Stimulated activated naive CD8-positive, alpha-beta T cell treated with anti-CD3 and anti-CD28 coated beads, Interleukin-15, Interleukin-2, amounts not matched to agents 100 ng/mL and 50 ng/mL, for 24 hours (primary cell): Measurements from ENCODE around the gene CPPED1.
"Not testable (repeated sequence)": the region's sequence is repeated elsewhere in the genome, so short reads cannot be mapped to it uniquely, and the experiment has no call there.

Source experiments
- H3K27ac Mint-ChIP-seq: one replicate; pipeline ENCODE4 v1.8.0; 2021; ENCODE audit warnings: mild to moderate bottlenecking, mixed read lengths
- H3K27me3 Mint-ChIP-seq: one replicate; pipeline ENCODE4 v1.8.0; 2021; ENCODE audit warnings: mixed read lengths
- H3K36me3 Mint-ChIP-seq: one replicate; pipeline ENCODE4 v1.8.0; 2021; ENCODE audit warnings: low read depth, mixed read lengths
- H3K4me1 Mint-ChIP-seq: one replicate; pipeline ENCODE4 v1.8.0; 2021; ENCODE audit warnings: low read depth, mixed read lengths
- H3K4me3 Mint-ChIP-seq: one replicate; pipeline ENCODE4 v1.8.0; 2021; ENCODE audit warnings: mild to moderate bottlenecking, mixed read lengths
- H3K9me3 Mint-ChIP-seq: one replicate; pipeline ENCODE4 v1.8.0; 2021; ENCODE audit warnings: mixed read lengths

CPPED1 gene

DNA sequence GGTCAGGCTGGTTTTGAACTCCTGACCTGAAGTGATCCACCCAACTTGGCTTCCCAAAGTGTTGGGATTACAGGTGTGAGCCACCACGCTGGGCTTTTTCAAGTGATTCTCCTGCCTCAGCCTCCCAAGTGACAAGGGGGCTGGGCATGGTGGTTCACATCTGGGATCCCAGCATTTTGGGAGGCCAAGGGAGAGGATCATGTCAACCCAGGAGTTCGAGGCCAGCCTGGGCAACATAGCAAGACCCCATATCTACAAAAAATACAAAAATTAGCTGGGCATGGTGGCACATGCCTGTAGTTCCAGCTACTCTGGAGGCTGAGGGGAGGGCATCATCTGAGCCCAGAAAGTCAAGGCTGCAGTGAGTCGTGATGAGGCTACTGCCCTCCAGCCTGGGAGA lies 10.0 kb upstream of the CPPED1 start:
- H3K9me3 Mint-ChIP-seq, H3K27ac Mint-ChIP-seq, H3K4me1 Mint-ChIP-seq, H3K27me3 Mint-ChIP-seq, H3K36me3 Mint-ChIP-seq, H3K4me3 Mint-ChIP-seq: not testable (repeated sequence)

- not testable (repeated sequence) for H3K9me3 Mint-ChIP-seq, H3K36me3 Mint-ChIP-seq, H3K27me3 Mint-ChIP-seq, H3K4me1 Mint-ChIP-seq, H3K4me3 Mint-ChIP-seq, H3K27ac Mint-ChIP-seq
Measured at GRCh38 chr16:12813321-12813720, 9.6 kb upstream of the CPPED1 start.

- Mint-ChIP-seq H3K27me3 (peaks cover 8% of the 10 kb centered on the region), H3K9me3 (no peaks in the 10 kb centered on the region), H3K36me3 (no peaks in the 10 kb centered on the region), H3K27ac (no peak overlapping the region), H3K4me1 (peaks cover 3% of the 10 kb centered on the region), H3K4me3 (no peak overlapping the region)
Measured at GRCh38 chr16:12811441-12812383, 8.0 kb upstream of the CPPED1 start.

- Mint-ChIP-seq H3K9me3 (no peaks in the 10 kb centered on the region), H3K4me1 (peaks cover 40% of the 10 kb centered on the region), H3K36me3 (peaks cover 6% of the 10 kb centered on the region), H3K27me3 (peaks cover 8% of the 10 kb centered on the region), H3K27ac (no peak overlapping the region), H3K4me3 (no peak overlapping the region)
Measured at GRCh38 chr16:12805066-12805465, 1.4 kb upstream of the CPPED1 start.

DNA sequence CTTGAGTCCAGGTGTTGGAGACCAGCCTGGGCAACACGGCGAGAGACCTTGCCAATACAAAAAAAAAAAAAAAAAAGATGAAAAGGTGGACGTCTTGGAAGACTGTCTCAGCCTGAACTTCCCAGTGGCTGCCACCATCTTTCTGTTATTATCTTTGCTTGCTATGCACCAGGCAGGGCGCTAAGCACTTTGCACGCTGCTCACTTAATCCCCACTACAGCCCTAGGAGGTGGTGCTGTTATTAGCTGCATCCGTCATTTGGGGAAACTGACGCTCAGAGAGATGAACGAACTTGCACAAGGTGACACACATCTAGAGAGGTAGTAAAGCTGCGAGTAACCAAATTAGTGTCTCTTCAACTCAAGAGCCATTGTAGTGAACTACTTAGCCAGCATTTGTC lies 708 bp upstream of the CPPED1 start:
- Mint-ChIP-seq H3K4me1 (peaks cover 40% of the 10 kb centered on the region), H3K4me3 (peak overlapping the region; percentile 96), H3K27ac (no peak overlapping the region), H3K27me3 (peaks cover 5% of the 10 kb centered on the region), H3K9me3 (no peaks in the 10 kb centered on the region), H3K36me3 (peaks cover 6% of the 10 kb centered on the region)

GRCh38 chr16:12802661-12803060 lies 1.0 kb downstream of the CPPED1 start:
- Mint-ChIP-seq H3K4me1 (peaks cover 40% of the 10 kb centered on the region), H3K9me3 (no peaks in the 10 kb centered on the region), H3K36me3 (peaks cover 6% of the 10 kb centered on the region), H3K27me3 (no peaks in the 10 kb centered on the region), H3K4me3 (peak overlapping the region; percentile 96), H3K27ac (peak overlapping the region; percentile 95)

DNA sequence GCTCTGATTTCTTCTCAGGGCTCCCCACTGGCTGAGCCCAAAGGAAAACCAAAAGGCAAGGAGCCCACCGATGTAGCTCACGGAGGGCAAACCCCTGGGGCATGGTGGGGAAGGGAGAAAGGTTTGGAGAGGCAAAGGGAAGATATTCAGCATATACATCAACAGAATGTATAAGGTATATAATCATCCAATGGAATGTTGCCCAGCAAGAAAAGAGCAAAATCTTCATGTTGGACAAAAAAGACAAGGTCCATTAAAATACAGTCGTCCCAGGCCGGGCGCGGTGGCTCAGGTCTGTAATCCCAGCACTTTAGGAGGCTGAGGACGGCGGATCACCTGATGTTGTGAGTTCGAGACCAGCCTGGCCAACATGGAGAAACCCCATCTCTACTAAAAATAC lies 1.6 kb downstream of the CPPED1 start:
- Mint-ChIP-seq H3K9me3 (no peaks in the 10 kb centered on the region), H3K4me3 (peak overlapping the region; percentile 96)

DNA sequence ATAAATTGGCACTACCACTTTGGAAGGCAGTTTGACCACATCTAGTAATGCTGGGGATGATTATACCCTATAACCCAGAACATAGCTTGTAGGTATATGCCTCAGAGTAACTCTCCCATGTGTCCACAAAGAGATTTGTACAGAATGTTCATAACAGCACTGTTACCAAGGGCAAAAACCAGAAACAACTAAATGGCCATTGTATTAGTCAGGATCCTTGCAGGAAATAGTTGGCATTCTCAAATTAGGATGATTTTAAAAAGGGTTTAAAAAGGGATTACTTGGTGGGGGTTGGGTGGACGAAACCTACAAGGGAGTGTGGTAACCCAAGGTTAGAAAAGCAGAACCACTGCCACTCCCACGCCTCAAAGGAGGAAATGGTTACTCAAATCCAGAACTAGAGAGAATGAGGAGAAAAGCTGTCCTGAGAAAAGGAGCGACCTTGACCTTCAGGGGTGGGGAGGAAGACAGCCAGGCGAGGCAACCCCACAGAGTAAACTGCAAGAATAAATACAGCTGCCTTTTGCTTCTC lies 2.1 kb downstream of the CPPED1 start:
- Mint-ChIP-seq H3K27ac (peak overlapping the region; percentile 72), H3K4me1 (peaks cover 44% of the 10 kb centered on the region), H3K9me3 (no peaks in the 10 kb centered on the region), H3K4me3 (peak overlapping the region; percentile 96), H3K27me3 (no peaks in the 10 kb centered on the region), H3K36me3 (peaks cover 6% of the 10 kb centered on the region)

More for the DNA sequence above, 1.6 kb downstream of the CPPED1 start:
- H3K36me3 Mint-ChIP-seq: peaks cover 6% of the 10 kb centered on the region
- H3K4me1 Mint-ChIP-seq: peaks cover 40% of the 10 kb centered on the region
- no peaks in the 10 kb centered on the region for H3K27me3 Mint-ChIP-seq
- H3K27ac Mint-ChIP-seq: peak overlapping the region; percentile 72

- H3K27me3 Mint-ChIP-seq: no peaks in the 10 kb centered on the region
- H3K4me1 Mint-ChIP-seq: peaks cover 49% of the 10 kb centered on the region
- peaks cover 6% of the 10 kb centered on the region for H3K36me3 Mint-ChIP-seq
- no peak overlapping the region for H3K4me3 Mint-ChIP-seq
- H3K9me3 Mint-ChIP-seq: no peaks in the 10 kb centered on the region
- H3K27ac Mint-ChIP-seq: peak overlapping the region; percentile 32
Measured at GRCh38 chr16:12800817-12801216, 2.9 kb downstream of the CPPED1 start.

DNA sequence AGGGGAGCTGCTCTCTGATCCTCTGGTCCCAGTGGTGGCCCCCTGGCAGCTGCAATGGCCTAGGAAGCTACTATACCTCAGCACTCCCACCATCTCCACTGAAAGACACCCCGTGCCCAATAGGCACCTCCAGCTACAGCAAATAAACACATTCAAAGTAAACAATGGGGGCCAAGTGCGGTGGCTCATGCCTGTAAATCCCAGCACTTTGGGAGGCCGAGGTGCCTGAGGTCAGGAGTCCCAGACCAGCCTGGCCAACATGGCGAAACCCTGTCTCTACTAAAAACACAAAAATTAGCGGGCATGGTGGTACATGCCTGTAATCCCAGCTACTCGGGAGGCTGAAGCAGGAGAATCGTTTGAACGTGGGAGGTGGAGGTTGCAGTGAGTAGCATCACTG lies 3.7 kb downstream of the CPPED1 start:
- H3K27me3 Mint-ChIP-seq, H3K36me3 Mint-ChIP-seq, H3K4me3 Mint-ChIP-seq, H3K27ac Mint-ChIP-seq, H3K9me3 Mint-ChIP-seq: not testable (repeated sequence)
- H3K4me1 Mint-ChIP-seq: peaks cover 49% of the 10 kb centered on the region

DNA sequence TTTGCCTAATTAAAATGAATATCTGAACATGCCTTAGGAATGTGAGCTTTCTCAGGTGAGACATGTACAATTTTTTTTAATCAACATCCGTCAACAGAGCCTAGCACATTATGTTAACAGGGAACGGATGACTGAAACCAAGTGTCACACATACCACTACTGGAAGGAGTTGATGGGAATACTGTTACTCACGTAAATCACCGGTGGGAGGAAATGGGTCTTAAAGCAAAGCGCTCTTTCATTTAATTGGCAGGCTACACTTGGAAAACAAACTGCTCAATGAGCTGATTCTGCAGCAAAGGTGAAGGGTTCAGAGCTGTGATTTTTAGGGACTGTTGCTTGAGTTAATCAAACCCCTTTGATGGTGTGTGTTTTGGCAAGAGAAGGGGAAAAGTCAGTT lies 4.8 kb downstream of the CPPED1 start:
- Mint-ChIP-seq H3K36me3 (peaks cover 6% of the 10 kb centered on the region), H3K4me1 (peaks cover 38% of the 10 kb centered on the region), H3K27ac (no peak overlapping the region), H3K27me3 (no peaks in the 10 kb centered on the region), H3K4me3 (no peak overlapping the region), H3K9me3 (no peaks in the 10 kb centered on the region)

GRCh38 chr16:12798171-12798570 lies 5.5 kb downstream of the CPPED1 start:
- peaks cover 6% of the 10 kb centered on the region for H3K36me3 Mint-ChIP-seq
- no peaks in the 10 kb centered on the region for H3K27me3 Mint-ChIP-seq
- H3K9me3 Mint-ChIP-seq: no peaks in the 10 kb centered on the region
- H3K4me3 Mint-ChIP-seq: no peak overlapping the region
- H3K27ac Mint-ChIP-seq: no peak overlapping the region
- H3K4me1 Mint-ChIP-seq: peaks cover 34% of the 10 kb centered on the region

GRCh38 chr16:12796498-12796897 lies 7.2 kb downstream of the CPPED1 start:
- no peak overlapping the region for H3K4me3 Mint-ChIP-seq
- no peaks in the 10 kb centered on the region for H3K9me3 Mint-ChIP-seq
- H3K27me3 Mint-ChIP-seq: no peaks in the 10 kb centered on the region
- H3K27ac Mint-ChIP-seq: no peak overlapping the region
- H3K4me1 Mint-ChIP-seq: peaks cover 17% of the 10 kb centered on the region
- no peaks in the 10 kb centered on the region for H3K36me3 Mint-ChIP-seq

GRCh38 chr16:12794486-12795387 lies 8.9 kb downstream of the CPPED1 start:
- Mint-ChIP-seq H3K27me3 (no peaks in the 10 kb centered on the region), H3K4me3 (no peak overlapping the region), H3K4me1 (peaks cover 8% of the 10 kb centered on the region), H3K27ac (no peak overlapping the region), H3K9me3 (no peaks in the 10 kb centered on the region), H3K36me3 (no peaks in the 10 kb centered on the region)

DNA sequence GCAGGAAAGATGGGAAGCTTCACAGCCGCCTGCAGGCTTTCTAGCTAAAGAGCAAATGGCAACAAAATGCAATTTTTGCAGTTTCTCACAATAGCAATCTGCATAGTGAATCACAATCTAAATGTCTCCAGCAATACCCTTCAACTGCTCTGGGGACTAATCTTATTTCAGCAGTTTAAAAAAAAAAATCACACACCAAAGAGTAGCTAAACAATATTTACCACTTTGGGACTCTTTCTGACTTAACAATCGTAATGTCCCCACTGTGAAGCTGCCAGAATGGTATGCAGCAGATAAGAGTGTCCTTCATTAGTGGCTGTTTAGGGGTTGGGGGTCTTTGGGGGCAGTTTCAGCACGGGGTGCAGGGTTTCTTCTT lies 9.8 kb downstream of the CPPED1 start:
- H3K36me3 Mint-ChIP-seq: no peaks in the 10 kb centered on the region

More for the DNA sequence above, 9.8 kb downstream of the CPPED1 start:
- no peak overlapping the region for H3K4me3 Mint-ChIP-seq
- H3K9me3 Mint-ChIP-seq: no peaks in the 10 kb centered on the region
- H3K27me3 Mint-ChIP-seq: no peaks in the 10 kb centered on the region
- no peak overlapping the region for H3K27ac Mint-ChIP-seq
- peaks cover 8% of the 10 kb centered on the region for H3K4me1 Mint-ChIP-seq
